AG09319 (cell line): ENCODE data around the gene SINHCAF.
"Not testable (repeated sequence)": the region's sequence is repeated elsewhere in the genome, so short reads cannot be mapped to it uniquely, and the experiment has no call there.

Source experiments
- DNase-seq: peaks from one replicate; pipeline ENCODE4 v3.0.0-alpha.2; 2010; ENCODE audit warnings: low read depth; ENCODE audit errors: extremely low read depth
- TF ChIP-seq, protein P1 (sequence below): IDR thresholded peaks from 2 replicates; pipeline ENCODE4 v1.5.1; 2011; ENCODE audit warnings: low read depth, mild to moderate bottlenecking, inconsistent platforms, low read length, moderate library complexity

SINHCAF gene

DNA sequence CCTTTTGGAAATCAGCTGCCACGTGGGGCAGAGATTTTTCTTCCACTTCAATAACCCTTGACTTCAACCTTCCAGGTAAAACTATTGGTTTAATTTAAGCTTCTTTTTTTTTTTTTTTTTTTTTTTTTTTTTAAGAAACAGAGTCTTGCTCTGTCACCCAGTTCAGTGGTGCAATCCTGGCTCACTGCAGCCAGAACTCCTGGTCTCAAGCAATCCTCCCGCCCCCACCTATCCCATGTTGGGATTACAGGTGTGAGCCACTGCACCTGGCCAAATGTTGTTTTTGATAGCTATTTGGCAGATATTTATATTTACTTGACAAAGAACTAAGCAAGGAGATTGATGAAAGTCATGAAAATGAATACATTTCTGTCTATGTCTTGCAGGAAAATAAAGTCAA lies 65.1 kb downstream of the SINHCAF start:
- DNase-seq = no peak
- TF ChIP-seq, protein P1, sequence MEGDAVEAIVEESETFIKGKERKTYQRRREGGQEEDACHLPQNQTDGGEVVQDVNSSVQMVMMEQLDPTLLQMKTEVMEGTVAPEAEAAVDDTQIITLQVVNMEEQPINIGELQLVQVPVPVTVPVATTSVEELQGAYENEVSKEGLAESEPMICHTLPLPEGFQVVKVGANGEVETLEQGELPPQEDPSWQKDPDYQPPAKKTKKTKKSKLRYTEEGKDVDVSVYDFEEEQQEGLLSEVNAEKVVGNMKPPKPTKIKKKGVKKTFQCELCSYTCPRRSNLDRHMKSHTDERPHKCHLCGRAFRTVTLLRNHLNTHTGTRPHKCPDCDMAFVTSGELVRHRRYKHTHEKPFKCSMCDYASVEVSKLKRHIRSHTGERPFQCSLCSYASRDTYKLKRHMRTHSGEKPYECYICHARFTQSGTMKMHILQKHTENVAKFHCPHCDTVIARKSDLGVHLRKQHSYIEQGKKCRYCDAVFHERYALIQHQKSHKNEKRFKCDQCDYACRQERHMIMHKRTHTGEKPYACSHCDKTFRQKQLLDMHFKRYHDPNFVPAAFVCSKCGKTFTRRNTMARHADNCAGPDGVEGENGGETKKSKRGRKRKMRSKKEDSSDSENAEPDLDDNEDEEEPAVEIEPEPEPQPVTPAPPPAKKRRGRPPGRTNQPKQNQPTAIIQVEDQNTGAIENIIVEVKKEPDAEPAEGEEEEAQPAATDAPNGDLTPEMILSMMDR = no peak

DNA sequence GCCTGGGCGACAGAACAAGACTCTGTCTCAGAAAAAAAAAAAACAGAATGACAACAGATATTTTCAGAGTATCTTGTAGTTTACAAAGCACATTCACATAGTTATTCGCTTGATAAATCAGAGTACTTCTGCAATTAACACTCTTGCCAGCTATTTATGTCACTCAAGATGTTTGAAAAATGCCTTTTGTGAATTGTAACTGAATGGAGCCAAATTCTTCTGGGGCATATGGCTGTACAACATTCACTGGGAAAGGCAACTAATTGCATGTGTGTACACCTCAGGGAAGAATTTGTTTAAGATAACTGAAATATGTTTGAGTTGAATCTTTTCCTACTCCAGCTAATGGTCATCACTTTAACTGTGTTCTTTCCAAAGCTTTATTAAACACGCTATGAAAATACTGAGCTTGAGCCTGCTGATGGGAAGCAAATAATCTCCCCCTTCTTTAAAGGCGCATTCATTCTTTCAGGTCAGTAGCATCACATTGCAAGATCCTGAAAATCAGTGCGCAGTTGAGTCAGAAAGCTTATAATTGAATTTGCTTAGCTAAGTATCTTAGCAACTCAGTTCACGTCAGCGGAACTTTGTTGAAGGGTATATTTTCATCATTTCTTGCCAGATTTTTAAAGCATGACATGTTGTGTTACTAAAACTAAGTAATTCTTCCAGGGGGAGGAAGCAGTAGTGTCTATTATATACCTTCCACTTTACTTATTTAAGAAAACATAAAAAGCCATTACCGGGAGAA lies 66.6 kb downstream of the SINHCAF start:
- DNase-seq = no peak
- TF ChIP-seq, protein P1 = no peak

DNA sequence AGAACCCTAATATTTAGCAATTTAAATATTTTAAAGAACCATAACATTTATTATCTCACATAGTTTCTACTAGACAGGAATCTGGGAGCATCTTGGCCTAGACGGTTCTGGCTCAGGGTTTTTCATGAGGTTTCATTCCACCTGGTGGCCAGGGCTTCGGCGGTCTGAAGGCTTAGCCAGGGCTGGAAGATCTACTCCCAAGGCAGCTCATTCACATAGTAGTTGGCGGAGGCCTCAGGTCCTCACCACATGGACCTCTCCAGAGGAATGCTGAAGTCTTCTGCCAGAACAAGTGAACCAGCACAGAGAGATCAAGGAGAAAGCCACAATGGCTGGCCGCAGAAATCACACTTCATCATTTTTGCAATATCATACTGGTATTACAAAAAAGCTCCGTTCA lies 68.2 kb downstream of the SINHCAF start:
- DNase-seq = no peak
- TF ChIP-seq, protein P1 = no peak

DNA sequence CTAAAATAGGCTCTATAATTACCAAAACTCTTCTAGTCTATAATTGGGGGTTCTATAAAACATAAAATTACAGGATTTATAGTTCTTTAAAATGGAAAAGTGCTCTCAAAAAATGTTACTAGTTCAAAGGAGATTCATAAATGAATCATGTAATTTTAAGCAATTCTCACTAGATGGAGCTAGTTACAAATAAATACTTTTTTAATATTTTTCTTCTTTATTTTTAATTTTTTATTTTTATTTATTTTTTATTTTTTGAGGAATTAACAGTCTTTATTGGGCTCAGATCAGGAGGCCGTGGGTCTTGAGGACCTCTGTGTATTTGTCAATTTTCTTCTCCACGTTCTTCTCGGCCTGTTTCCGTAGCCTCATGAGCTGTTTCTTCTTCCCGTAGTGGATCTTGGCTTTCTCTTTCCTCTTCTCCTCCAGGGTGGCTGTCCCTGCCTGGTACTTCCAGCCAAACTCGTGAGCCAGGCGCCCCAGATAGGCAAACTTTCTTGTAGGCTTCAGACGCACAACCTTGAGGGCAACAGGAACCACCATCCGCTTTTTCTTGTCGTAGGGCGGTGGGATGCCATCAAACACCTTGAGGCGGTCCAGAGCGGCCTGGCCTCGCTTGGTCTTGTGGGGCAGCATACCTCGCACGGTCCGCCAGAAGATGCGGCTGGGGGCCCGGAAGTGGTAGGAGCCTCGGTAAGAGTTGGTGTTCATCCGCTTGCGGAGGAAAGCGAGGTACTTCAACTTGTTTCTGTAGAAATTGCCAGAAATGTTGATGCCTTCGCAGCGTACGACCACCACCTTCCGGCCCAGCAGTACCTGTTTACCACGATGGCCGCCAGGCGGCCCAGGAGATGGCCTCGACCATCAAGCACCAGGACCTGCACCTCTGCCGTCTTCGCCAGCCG lies 74.0 kb downstream of the SINHCAF start:
- not testable (repeated sequence) for DNase-seq
- TF ChIP-seq, protein P1 = peak; percentile 10

DNA sequence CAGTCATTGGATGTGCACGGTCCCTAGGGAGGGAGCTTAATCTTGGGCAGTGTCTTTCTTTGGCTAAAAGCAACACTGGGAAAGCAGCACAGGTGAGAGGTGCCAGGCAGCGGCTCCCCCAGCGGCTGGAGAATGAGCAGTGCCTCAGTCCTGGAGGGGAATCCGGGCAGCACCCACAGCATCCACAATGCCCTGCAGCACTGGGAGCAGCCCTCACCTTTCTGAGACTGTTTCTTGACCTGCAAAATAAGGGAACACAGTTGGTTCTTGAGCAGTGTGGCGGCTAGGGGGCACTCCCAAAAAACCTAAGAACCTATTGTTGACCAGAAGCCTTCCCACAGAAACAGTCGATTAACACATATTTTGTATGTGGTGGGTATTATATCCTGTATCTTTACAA lies 75.8 kb downstream of the SINHCAF start:
- TF ChIP-seq, protein P1 = no peak
- DNase-seq = no peak

DNA sequence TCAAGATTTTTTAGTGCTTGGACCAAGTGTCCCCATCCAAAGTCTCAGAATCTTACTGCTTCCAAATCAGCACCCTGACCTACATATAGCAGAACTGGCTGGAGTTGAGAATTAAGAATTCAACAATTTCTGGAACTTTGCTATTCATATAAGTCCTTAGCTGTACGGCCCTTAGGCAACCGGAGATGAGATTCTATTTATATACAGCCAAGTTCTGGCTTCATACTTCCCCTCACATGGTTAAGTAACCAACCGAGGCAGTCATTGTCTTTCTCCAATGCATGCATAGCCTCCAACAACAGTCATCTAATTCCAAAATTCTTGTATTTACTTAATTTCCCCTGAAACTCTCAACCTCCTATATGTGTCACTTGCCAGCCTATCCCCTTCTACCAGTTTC lies 76.6 kb downstream of the SINHCAF start:
- TF ChIP-seq, protein P1 = no peak
- no peak for DNase-seq

DNA sequence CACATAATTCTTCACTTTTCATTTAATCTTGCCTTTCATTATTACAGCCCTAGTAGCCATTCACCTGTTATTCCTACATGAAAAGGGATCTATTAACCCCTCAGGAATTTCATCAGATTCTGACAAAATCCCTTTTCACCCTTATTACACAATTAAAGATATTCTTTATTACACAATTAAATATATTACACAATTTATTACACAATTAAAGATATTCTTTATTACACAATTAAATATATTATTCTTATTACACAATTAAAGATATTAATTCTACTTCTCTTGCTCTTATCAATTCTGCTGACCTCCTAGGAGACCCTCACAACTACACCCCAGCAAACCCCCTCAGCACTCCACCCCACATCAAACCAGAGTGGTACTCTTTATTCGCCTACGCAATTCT lies 77.1 kb downstream of the SINHCAF start:
- TF ChIP-seq, protein P1 = no peak
- DNase-seq = no peak
